SW 1271 (cell line): ENCODE results near the gene ACO1.
"Not testable (repeated sequence)": the region's sequence is repeated elsewhere in the genome, so short reads cannot be mapped to it uniquely, and the experiment has no call there.

ENCODE experiments used
- DNase-seq, 2 experiments: peaks; one replicate each; lab custom pipeline; 2025; lab: John Stamatoyannopoulos, UW

The ACO1 gene

DNA sequence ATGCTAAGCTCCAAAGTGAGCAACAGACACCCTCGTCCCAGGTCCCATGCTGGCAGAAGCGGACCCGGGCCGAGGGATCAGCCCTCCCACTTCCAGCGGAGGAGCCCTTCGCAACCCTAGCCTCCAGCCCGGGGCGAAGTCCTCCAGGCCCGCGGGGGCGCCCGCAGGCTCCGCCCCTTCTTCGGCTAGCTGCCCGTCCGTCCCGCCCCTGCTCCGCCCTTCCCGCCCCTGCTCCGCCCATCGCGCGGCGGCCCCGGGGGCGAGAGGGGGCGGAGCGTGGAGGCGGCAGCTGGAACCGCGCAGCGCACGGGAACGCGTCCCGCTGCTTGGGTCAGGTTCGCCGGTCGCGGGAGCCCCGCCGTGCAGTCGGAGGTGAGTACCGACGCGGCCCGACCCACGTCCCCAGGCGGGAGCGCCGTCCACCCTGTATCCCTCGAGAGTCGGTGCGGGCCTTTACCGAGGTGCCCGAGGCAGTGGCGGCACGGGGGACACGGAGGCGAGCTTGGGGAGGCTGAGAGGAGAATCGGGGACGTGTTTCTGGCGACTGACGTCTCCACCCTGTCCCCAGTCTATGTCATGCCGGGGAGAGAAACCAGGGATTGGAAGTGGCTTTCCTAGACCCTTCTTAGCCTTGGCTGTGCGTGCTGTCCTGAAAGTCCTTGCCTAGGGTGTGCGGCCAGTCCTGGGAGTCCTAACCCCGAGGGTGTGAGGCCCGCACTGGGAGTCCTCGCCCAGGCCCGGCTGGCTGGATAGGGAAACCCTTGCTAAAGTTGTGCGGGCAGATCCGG lies at the start of gene ACO1:
Gene ACO1 (plus strand): TSS at position 280 of the 788 bp plus-strand sequence. CDS start 20,864 bp downstream, outside the sequence.
- DNase-seq: peak; percentile 29 to 68

DNA sequence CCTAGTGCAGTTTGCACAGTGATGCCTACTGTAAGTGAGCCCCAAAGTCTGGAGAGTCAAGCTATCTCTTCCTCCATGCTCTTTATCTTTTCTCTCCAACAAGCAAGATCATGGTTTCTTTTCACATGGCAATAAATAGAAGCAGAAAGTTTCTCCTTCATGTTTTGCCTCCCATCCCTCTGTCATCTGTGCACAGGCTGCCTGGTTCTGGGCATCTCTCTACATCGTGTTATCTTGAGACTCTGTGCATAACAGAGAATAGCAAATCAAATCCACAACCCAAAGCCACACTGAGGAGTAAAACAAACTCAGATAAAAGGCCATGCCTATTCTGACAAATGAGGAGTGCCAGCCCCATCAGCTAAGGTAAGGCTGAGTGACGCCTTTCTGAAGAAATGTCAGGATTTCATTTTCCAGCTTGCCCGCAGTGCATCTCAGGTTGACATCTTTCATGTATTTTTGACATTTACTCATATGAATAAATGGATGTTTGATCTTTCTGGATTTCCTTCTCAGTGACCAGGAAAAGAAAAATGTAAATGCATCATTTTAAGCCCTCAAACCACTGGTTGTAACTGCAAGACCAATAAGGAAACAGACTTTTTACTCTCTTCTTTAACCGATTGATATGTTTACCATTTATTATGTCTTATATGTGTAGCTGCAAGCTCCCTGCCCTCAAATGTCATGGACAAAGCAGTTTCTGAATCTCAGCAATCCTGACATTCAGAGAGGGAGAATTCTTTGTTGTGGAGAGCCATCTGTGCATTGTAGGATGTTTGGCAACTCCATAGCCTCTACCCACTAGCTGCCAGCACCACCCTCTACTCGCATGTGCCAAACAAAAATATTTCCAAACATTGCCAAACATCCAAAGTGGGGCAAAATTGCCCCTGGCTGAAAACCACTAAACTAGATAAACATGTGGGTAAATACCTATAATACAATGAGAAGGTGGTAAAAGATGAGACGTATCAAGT lies 49.2 kb upstream of the ACO1 start:
- no peak for DNase-seq

DNA sequence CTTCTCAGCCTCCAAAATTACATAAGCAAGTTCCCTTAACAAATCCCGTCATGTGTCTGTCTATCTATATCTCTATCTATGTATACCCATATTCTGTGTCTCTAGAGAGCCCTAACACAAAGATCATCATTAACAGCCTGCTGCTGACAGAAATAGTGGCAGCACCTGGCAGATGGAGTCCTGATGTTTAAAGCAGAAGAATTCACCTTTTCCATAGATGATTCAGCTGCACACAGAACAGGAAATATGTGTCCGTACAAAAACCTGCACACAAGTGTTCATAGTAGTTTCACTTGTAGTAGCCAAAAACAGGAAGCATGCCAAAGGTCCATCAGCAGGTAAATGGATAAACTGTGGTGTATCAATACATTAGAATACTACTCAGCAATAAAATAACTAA lies 45.0 kb upstream of the ACO1 start:
- no peak for DNase-seq

DNA sequence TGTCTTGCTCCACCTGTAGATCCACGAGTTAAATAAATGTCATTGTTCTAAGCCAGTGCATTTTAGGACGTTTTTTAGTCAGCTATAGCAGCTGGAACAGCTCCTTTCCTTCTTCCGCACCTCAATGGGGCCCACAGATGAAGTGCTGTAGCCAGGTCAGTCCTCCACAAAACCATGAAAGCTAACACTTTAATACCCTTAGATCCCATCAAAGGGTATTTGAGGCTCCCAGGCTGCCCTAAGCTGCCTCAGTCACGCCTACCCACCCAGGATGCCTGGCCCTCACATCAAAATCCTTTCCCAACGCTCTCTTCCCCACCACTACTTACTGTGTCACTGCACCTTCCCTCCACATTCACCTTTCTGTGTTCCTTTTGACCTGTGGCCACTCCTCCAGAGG lies 44.1 kb upstream of the ACO1 start:
- DNase-seq: no peak

DNA sequence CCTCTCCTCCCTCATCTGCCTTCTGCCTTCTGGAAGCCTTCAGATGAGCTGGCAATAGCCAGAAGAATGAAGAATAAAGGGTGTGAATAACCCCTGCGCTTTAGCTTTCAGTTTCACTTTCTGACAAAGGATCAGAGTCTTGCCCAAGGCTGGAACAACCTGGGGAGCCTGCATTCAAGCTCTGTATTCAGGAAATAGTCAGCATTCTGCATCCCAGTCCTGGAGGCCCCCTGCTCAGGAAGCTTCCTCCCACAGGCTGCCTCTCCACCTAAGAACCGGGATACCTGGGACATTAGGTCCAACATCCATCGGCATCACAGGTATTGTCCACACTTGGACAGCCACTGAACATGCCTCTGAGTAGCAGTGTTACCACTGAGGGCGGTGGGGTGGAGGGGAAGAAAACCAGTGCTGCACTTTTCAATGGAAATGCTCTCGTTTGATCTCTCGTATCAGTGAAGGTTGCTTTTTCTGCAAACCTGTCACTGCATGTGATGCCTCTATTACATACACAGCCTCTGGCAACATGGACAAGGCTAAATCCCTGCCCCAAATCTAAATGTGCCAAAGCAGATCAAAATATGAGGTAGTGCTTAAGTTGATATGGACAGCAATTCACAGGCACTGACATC lies 39.8 kb upstream of the ACO1 start:
- DNase-seq: no peak

DNA sequence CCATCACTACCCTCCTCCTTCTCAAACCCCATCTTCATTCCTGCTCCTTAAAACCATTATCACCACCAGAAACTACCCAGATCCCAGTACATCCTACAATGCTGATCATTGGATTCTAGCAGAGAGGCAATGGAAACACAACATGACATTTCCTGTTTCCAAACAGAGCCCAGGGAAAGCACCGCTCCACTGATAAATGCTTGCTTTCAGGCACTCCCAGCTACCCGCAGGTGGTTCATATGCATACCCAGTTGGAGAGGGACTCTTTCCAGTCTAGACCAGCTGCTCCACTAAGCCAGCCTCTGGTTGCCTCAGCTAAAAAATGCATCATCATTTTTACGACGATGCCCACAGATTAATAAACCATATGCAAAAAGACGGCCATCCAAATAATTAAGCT lies 39.2 kb upstream of the ACO1 start:
- DNase-seq: no peak

DNA sequence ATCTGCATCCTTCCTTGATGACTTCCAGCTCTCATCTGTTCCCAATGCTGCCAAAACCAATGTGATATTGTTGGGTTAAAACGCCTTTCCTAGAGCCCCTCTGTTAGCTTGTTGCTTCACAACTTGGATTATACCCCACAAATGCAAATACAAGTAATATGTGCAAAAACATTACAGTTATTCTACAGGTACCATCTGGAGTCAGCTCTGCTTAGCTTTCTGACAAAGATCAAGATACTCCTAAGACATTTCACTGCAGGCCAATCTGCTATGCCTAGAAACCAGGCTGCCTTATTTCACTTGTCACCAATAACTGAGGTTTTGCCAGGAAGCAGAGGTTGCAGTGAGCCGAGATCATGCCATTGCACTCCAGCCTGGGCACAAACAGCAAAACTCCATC lies 36.9 kb upstream of the ACO1 start:
- DNase-seq: no peak

DNA sequence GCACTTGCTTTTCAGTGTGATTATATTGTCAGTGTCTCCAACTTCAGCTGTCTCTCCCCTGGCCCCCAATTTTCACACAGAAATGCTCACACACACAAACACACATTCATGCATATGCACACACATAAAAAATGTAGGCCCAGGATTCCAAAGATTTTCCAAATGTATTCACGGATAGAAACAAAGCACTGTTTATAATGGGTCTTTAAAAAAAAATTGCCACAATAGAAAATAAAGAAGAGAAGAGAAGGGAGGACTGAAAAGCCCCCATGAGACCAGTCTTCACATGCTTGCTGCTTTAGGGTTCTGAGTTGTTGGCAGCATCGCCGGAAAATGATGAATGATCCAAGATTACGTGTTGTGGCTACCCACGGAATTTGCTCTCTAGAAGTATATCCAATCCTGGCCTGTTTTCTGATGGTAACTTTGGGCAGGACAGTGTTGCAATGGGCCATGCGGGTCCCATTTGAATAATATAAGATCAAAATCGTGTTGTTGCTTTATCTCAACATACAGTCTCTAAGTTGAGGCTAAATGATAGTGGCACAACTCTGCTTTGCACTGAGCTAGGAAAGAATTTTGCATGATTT lies 36.2 kb upstream of the ACO1 start:
- no peak for DNase-seq

DNA sequence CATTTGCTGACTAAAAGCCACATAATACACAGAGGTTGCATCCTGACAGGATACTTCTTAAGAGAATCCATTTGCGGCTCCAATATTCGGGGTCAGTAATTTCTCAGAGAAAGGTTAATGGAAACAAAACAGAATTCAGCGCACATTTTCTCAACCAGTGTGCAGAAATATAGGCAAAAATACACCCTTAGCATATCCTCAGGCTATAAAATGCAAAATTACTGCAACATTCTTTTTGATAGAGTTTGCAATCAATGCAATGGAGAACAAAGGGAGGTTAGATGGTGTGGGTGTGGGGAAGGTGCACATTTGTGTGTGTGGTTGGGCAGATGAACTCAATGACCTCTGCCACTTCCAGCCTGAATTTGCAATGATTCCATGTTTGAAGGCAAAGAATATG lies 35.4 kb upstream of the ACO1 start:
- DNase-seq: no peak

DNA sequence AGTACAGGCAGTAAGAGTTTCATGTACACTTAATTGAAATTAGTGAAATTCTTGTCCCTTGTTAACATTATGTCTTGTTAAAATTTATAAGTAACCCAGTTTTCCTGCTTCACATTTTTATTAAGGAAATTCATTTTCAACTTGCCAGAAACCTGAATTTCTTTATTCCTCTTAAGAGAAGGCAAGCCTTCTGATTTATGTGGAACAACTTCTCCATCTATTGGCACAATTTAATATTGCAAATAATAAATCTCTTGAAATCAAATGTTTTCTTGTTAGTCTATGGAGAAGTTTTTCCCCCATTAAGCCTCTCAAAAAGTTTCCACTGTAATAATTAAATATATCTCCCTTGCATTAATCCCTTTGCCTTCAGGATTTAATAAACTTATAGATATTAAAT lies 33.8 kb upstream of the ACO1 start:
- DNase-seq: peak in 1 of 2 experiments; percentile 2

DNA sequence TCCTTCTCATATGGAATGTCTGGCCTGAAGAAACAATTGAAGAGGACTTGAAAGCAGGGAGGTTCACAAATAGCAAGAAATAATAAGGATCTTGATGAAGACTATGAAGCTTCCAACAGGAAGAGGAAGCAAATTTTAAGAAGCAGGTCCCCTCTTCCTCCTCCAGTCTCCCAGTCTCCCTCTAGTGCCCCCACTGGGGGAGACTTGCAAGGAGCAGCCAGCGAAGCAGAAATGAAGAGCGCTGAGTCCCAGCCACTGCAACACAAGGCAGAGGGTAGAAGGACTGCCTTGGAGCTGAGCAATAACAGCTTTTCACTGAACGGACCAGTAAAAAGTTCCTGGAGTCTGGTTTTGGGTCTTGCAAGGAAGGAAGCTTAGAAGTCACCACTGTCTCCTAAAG lies 32.6 kb upstream of the ACO1 start:
- DNase-seq: no peak

DNA sequence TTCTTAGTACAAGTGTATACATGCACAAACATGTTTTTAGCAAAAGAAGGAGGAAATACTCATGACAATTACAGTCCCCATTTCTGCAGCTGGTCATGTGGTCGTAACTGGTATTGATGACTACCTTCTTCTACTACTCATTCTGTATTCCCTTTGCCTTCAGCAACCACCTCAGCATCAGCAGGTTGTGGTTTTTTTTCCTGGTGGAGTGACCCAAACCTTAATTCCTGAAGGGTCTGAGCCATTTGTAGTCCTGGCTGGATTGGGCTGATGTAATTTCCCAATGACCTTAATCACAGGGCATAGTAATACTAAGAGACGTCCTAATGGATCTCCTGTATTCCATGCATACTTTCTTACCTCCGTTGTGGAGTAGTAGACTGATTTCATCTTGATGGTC lies 31.0 kb upstream of the ACO1 start:
- DNase-seq: not testable (repeated sequence)

DNA sequence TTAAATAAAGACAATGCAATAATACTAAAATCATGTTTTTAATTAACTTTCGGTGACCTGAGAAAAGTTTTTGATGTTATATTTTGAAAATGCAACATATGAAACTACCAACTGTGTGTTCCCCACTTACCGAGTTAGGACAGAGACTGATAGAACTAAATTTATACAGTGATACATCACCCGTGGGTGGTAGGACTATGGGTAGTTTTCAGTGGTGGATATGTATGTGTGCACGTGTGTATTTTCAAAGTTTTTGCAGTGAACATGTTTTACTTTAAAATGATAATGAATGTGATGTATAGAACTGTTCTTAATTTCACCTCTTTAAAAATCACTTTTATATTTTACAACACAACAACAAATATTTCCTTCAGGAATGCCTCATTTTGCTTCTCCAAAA lies 25.0 kb upstream of the ACO1 start:
- DNase-seq: no peak

DNA sequence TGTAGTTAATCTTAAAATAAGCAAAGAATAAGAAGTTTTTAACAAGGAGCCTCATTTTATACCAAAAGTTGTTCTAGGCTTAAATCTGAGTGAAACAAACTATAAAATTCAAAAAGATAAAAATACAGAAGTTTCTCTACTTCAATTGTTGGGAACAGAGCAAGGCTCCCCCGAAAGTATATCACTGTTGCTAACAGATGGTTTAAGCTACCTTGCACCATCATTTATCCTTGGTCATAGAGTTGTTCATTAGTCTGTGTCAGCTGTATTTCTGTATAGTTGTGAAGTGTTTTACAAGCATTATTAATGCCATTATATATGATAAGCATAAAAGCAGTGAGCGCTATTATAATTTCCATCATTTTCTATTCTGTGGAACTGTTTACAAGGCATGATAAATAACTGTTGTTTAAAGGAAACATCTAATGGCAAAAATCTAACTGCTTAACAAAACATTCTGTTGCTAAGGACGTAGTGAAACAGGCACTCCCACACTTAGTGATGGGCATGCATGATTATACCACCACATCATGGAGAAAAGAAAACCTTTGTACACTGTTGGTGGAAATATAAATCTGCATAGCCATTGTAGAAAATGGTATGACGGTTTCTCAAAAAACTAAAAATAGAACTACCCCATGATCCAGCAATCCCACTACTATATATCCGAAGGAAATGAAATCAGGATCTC lies 23.3 kb upstream of the ACO1 start:
- no peak for DNase-seq

DNA sequence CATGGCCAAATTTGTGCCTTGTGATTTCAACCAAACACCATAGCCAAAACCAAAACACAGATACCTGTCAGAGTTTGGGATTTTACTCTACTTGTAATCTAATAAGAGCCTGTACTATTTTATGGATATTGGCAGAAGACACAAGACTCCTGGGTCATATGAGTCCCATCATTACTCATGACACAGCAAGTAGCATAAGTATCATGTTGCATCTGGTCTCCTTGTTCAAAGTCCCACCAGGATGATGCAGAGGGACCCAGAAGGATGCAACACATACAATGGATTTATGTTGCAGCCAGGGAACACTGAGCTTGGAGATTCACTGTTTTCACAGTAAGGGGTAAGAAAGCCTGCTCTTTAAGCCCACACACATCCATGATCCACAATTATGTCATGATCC lies 13.2 kb upstream of the ACO1 start:
- no peak for DNase-seq

DNA sequence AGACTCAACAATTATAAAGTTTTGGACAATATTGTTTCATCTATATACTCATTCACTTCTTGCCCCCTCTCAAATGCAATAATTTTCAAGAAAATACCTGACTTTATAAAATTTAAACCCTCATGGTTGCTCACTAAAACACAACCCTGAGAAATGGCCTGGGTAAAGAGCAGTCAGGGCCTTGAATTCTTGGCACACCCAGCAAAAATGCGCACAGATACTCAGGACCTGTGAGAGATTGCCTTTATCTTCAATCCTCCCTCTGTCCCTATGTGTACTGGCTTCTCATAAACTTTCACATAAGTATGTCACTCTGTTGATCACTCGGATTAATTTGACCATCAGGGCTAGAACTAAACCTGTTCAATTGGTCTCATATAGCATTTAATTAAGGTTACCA lies 12.8 kb upstream of the ACO1 start:
- no peak for DNase-seq

DNA sequence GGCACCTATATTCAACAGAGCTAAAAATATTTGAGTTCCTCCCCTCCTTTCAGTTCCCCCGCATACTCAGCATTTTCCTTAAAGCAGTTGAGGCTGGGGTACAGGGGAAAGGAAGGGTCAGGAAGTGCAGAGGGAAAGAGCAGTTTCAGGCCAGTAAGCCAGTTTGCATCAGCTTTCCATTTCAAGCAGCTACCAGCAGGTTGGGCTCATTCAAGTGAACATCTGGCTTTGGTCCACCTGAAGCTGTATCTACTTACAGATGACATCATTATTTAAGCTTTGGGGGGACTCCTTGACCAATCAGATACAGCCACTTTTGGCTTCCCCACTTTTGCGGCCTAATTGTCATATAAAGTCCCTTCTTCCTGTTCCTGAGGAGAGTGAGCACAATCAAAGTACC lies 8.2 kb upstream of the ACO1 start:
- no peak for DNase-seq

DNA sequence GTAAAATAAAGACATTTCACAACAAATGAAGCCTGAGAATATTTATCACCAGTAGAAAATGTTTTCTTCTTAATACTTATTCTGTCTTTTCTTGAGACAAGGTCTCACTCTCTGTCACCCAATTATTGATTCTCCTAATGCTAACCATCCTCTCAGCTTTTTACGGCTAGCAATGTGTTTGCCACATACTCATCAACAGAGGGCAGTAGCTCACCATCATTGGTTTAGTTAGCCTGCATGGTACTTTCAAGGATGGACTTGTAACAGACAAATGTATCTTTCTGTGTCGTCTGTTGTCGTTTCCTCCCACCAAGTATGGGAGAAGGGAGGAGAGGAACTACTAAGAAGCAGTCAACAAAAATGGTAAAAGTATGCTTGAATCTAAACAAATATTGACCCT lies 5.9 kb upstream of the ACO1 start:
- DNase-seq: peak; percentile 9 to 46

DNA sequence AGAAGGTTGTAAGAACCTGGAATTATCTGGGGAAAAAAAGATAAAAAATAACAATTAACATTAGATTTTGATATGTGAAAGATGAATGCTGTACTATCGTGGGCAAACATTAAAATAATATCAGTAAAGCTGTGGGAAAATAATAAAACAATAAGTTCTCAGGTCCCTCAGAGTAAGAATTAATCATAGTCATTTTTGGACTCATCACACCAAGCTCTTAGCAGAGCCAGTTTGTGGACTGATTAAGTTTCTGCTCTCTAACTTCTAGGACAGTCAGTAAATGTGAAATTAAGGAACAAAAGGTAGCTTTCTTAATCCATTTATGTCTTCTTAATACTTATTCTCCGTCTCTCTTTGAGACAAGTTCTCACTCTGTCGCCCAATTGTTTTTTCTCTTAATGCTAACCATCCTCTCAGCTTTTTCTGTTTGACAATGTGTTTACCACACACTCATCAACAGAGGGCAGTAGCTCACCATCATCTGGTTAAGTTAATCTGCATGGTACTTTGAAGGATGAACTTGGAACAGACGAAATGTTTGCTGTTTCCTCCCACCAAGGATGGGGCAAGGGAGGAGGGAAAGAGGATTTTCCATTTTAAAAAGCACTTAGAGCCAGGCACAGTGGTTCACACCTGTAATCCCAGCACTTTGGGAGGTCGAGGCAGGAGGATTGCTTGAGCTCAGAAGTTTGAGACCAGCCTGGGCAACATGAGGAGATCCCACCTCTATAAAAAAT lies 5.3 kb upstream of the ACO1 start:
- DNase-seq: peak in 1 of 2 experiments; percentile 53

DNA sequence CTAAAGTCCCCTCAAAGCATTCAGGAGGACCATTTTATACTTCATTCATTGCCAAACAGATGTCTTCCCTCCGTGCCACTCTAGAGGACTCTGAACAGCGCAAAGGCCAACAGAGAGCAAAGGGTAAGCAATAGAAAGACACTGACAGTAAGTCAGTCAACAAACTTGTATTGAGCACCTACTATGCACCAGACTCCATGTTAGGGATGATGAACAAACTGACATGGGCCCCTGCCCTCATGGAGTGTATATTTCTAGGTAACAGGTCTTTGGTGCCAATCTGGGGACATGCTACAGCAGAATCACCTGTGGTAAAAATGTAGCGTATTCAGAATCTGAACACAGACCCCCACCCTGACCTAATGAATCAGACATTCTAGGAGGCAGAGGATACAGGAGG lies 3.5 kb upstream of the ACO1 start:
- no peak for DNase-seq
